Ovary (tissue), 9 donors: Measurements from ENCODE around the gene MCU. TPM values are rescaled to one million over a fixed set of nuclear protein-coding genes. Genes with fewer than 3 reads are reported as not detected.

ENCODE experiments used
- DNase-seq, 5 donors: peaks; one replicate each; pipeline ENCODE4 v3.0.0-alpha.2; 2019 to 2020
- H3K27ac ChIP-seq, 2 donors: fragments of 200-600 bp; one replicate each; pipeline versions ENCODE4 v1.5.1 to v1.8.0; 2019 to 2022
- H3K27me3 ChIP-seq: fragments of 200-600 bp; one replicate; pipeline ENCODE4 v1.8.0; 2022
- H3K36me3 ChIP-seq: fragments of 200-600 bp; sonication (generic); one replicate; pipeline ENCODE4 v1.5.1; 2019
- H3K4me1 ChIP-seq: one replicate; pipeline ENCODE4 v1.8.1; 2013; ENCODE audit warnings: mild to moderate bottlenecking, moderate library complexity; ENCODE audit not compliant: insufficient read depth
- H3K4me3 ChIP-seq: fragments of 200-600 bp; sonication (generic); one replicate; pipeline ENCODE4 v1.5.1; 2017
- H3K9me3 ChIP-seq, 2 donors: fragments of 200-600 bp in 1 of 2; sonication (generic) in 1 of 2; one replicate each; pipeline versions ENCODE4 v1.5.1 to v1.8.1; 2013 to 2019; ENCODE audit warnings: mild to moderate bottlenecking in 1 of 2, moderate library complexity in 1 of 2
- EP300 ChIP-seq: sonication (generic); formaldehyde crosslinking; IDR thresholded peaks from one replicate; pipeline ENCODE4 v1.6.1; 2017; ENCODE audit warnings: antibody characterized with exemption
- POLR2A ChIP-seq: fragments of 450-650 bp; IDR thresholded peaks from one replicate; pipeline ENCODE4 v1.6.1; 2017; ENCODE audit warnings: antibody characterized with exemption, mild to moderate bottlenecking, moderate library complexity
- WGBS, 3 donors: extraction: QIAGEN DNeasy Blood & Tissue Kit in 1 of 3; methylation state at CpG; one replicate each; pipeline versions ENCODE4 v1.1.5 to v1.1.7; 2013 to 2017; 5-methylcytosine and 5-hydroxymethylcytosine counted together
- intact Hi-C, 4 donors: fragments of 100-400 bp; cut with DNase I; formaldehyde crosslinking; loops; one replicate each; pipeline versions ENCODE4 v1.11.0 to v1.15.1; 2022 to 2023
- polyA plus RNA-seq, 2 donors: library from polyadenylated mRNA; stranded (reverse); fragments of 200-250 nt in 1 of 2; fragments of 350-450 nt in 1 of 2; fragmentation: Illumina TruSeq in 1 of 2; extraction: RNeasy Lipid Tissue Mini Kit (QIAGEN cat#74804) in 1 of 2; gene quantifications; one replicate each; pipeline ENCODE4 v1.2.3, GENCODE V29; 2013 to 2014
- total RNA-seq, 7 donors: library from RNA; depleted of rRNA in 2 of 7; stranded (reverse); fragments of >200 nt in 2 of 7; fragmentation: NEBNext Ultra II Directional in 3 of 7; extraction: Animal tissue kit (Norgen Biotek cat#: 25700) in 3 of 7; gene quantifications; one replicate each; pipeline versions ENCODE4 v1.1.0 to v1.2.4, GENCODE V29; 2016 to 2023
- TF ChIP-seq, protein P1 (sequence below), 3 donors: fragments of 450-650 bp in 2 of 3; fragments of 200-600 bp in 1 of 3; IDR thresholded peaks; one replicate each; pipeline versions ENCODE4 v1.5.1 to v1.8.0; 2016 to 2022; ENCODE audit warnings: antibody characterized with exemption in 3 of 3, mild to moderate bottlenecking in 1 of 3
- donor health status: DM: no; HTN: no; CAD: no; lungs with moderate emphysema.
- donor health status: DM: no; HTN: no; CAD: no.
- donor health status: Bipolar disorder and iron deficiency.
- donor health status: DM: yes; HTN: yes; CAD: no.
- donor health status: DM: no; HTN: no; CAD: no.
- donor health status: DM: yes; HTN: yes; CAD: no.

The MCU gene
- total and polyA plus RNA-seq, 9 donors = 10.3 to 27.1 (median 12.8) TPM

DNA sequence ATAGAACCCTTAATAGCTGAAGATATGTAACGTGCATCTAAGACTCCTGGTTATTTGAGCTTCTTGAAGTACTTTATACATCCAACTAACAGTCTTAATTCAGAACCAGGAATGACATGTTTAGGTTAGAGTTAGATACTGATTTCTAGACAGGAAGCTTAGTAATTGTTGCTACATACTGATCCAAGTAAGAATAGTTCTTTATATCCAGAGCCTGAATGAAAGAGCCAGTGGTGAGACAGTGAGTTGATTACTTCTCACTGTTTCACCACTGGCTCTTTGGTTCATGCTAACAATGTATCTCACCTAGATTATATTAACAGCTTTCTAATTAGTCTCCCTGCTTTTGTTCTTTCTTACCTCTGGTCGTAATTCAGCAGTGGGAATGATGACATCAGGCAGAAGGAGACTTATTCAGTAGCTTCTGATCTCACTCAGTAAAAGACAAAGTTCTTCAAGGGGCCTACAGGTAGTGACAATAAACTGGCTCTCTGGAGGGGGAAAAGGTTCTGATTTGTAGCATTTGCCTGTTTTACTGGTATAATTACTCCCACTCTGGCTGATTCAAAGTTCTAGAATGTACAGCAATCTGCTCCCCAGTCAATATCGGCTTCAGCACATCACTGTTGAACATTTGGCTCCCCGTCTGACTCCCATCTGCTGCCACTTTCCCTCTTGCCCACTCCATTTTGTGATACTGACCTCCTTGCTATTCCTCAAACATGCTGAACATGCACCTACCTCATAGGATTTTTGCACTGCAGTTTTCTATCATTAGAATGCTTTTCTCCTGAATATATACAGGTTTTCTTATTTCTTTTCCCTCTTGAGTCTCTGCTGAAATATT is 29.1 kb downstream of the MCU start:
- Histone ChIP-seq H3K4me1 (no peaks in the 10 kb centered on the region), H3K36me3 (no peaks in the 10 kb centered on the region), H3K27me3 (no peaks in the 10 kb centered on the region), H3K4me3 (no peak overlapping the region), H3K27ac (no peak overlapping the region), H3K9me3 (no peaks in the 10 kb centered on the region)
- TF ChIP-seq, protein P1, sequence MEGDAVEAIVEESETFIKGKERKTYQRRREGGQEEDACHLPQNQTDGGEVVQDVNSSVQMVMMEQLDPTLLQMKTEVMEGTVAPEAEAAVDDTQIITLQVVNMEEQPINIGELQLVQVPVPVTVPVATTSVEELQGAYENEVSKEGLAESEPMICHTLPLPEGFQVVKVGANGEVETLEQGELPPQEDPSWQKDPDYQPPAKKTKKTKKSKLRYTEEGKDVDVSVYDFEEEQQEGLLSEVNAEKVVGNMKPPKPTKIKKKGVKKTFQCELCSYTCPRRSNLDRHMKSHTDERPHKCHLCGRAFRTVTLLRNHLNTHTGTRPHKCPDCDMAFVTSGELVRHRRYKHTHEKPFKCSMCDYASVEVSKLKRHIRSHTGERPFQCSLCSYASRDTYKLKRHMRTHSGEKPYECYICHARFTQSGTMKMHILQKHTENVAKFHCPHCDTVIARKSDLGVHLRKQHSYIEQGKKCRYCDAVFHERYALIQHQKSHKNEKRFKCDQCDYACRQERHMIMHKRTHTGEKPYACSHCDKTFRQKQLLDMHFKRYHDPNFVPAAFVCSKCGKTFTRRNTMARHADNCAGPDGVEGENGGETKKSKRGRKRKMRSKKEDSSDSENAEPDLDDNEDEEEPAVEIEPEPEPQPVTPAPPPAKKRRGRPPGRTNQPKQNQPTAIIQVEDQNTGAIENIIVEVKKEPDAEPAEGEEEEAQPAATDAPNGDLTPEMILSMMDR (IDR thresholded peaks at IDR 0.05) = no peak
- no peak for TF ChIP-seq POLR2A
- no peak for TF ChIP-seq EP300
- intact Hi-C loops = no loop called here
- WGBS, 3 donors = 91 to 96% (median 94%) methylated on average over 4 of the region's 4 CpGs
- no peak for DNase-seq

- H3K36me3 ChIP-seq = no peaks in the 10 kb centered on the region
- no peaks in the 10 kb centered on the region for H3K27me3 ChIP-seq
- H3K4me3 ChIP-seq = no peak overlapping the region
- no peaks in the 10 kb centered on the region for H3K9me3 ChIP-seq
- no peak for DNase-seq
- intact Hi-C loops = no loop called here
- WGBS, 3 donors = 69 to 83% (median 76%) methylated on average over 2 of the region's 2 CpGs
- H3K27ac ChIP-seq = no peak overlapping the region
- no peak for TF ChIP-seq POLR2A
- TF ChIP-seq EP300 = no peak
- TF ChIP-seq, protein P1 (IDR thresholded peaks at IDR 0.05) = no peak
- H3K4me1 ChIP-seq = peaks cover 3% of the 10 kb centered on the region
Observed at GRCh38 chr10:72727130-72727529, 35.2 kb downstream of the MCU start.

- DNase-seq = no peak
- Histone ChIP-seq H3K4me3 (no peak overlapping the region), H3K36me3 (no peaks in the 10 kb centered on the region), H3K9me3 (no peaks in the 10 kb centered on the region), H3K27me3 (no peaks in the 10 kb centered on the region), H3K27ac (no peak overlapping the region), H3K4me1 (peaks cover 3% of the 10 kb centered on the region)
- intact Hi-C loops = no loop called here
- TF ChIP-seq EP300 = no peak
- no peak for TF ChIP-seq POLR2A
- TF ChIP-seq, protein P1 (IDR thresholded peaks at IDR 0.05) = no peak
- 57 to 65% (median 61%) methylated on average over 2 of the region's 2 CpGs for WGBS, 3 donors
Observed at GRCh38 chr10:72728462-72728861, 36.5 kb downstream of the MCU start.

DNA sequence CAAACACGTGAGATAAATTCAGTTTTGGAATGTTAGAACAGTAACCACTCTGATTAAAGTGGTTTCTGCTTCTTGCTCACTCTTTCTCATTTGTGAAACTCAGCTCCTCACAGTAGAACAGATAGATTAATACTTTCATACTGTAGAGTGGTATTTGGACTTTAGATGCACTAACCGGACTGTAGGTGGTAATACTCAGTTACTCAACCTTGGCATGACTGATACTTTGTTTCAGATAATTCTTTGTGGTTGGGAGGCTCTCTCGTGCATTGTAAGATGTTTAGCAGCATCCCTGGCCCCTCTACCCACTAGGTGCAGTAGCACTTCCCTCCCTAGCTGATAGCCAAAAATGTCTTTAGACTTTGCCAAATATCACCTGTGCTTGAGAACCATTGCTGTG is 37.6 kb downstream of the MCU start:
- intact Hi-C loops = no loop called here
- Histone ChIP-seq H3K4me1 (peaks cover 3% of the 10 kb centered on the region), H3K36me3 (no peaks in the 10 kb centered on the region), H3K4me3 (no peak overlapping the region), H3K27ac (no peak overlapping the region), H3K27me3 (no peaks in the 10 kb centered on the region), H3K9me3 (no peaks in the 10 kb centered on the region)
- TF ChIP-seq, protein P1 (IDR thresholded peaks at IDR 0.05) = no peak
- no peak for TF ChIP-seq POLR2A
- TF ChIP-seq EP300 = no peak
- no peak for DNase-seq
- 24 to 35% (median 32%) methylated on average over 3 of the region's 3 CpGs for WGBS, 3 donors
